HEK293 (cell line): ENCODE measurements around the gene OR5A2.
"Not testable (repeated sequence)": the region's sequence is repeated elsewhere in the genome, so short reads cannot be mapped to it uniquely, and the experiment has no call there.

Experiments used
- CTCF ChIA-PET: fragments of 350-600 bp; formaldehyde crosslinking; extraction: SDS; loops from one replicate; lab custom pipeline; 2021; ENCODE audit warnings: antibody characterized with exemption; lab: Yijun Ruan, JAX
- POLR2A ChIA-PET: fragments of 300-600 bp; formaldehyde crosslinking; extraction: SDS; loops from one replicate; lab custom pipeline; 2020; ENCODE audit warnings: antibody characterized with exemption, inconsistent platforms; lab: Yijun Ruan, JAX
- H3K27ac ChIP-seq: fragments of 200-500 bp; sonication (Bioruptor generic); 2 replicates; pipeline ENCODE4 v1.5.1; 2014; ENCODE audit warnings: low read depth, low read length, control low read depth, inconsistent platforms; ENCODE audit errors: extremely low read depth
- H3K36me3 ChIP-seq, 2 experiments: fragments of 200-500 bp in 1 of 2; sonication (Bioruptor generic) in 1 of 2; 1 replicate in 1 of 2; 2 replicates in 1 of 2; pipeline ENCODE4 v1.5.1; 2014 to 2017; ENCODE audit warnings: inconsistent platforms in 2 of 2, low read length in 2 of 2; ENCODE audit not compliant: control insufficient read depth in 2 of 2, insufficient read depth in 1 of 2
- H3K4me1 ChIP-seq: fragments of 200-500 bp; sonication (Bioruptor generic); 2 replicates; pipeline ENCODE4 v1.5.1; 2014; ENCODE audit warnings: mild to moderate bottlenecking, low read length, inconsistent platforms; ENCODE audit not compliant: control insufficient read depth, insufficient read depth
- H3K4me3 ChIP-seq: 2 replicates; pipeline ENCODE4 v1.5.1; 2011; ENCODE audit warnings: low read depth, mild to moderate bottlenecking, control low read depth, low read length, moderate library complexity
- H3K9me3 ChIP-seq: fragments of 200-500 bp; sonication (Bioruptor generic); 2 replicates; pipeline ENCODE4 v1.5.1; 2014; ENCODE audit warnings: low read depth, low read length, inconsistent platforms; ENCODE audit not compliant: control insufficient read depth, insufficient read depth
- IKZF3 ChIP-seq: fragments of 450-650 bp; IDR thresholded peaks from 2 replicates; pipeline ENCODE4 v1.5.0; 2018; ENCODE audit warnings: missing biosample characterization, mild to moderate bottlenecking, missing genetic modification characterization, moderate library complexity
- MYNN ChIP-seq: fragments of 450-650 bp; formaldehyde crosslinking; IDR thresholded peaks from 2 replicates; pipeline ENCODE4 v1.5.1; 2016; ENCODE audit warnings: missing biosample characterization, missing genetic modification characterization, borderline replicate concordance
- WT1 ChIP-seq: fragments of 450-650 bp; formaldehyde crosslinking; IDR thresholded peaks from 2 replicates; pipeline ENCODE4 v1.5.1; 2016; ENCODE audit warnings: missing biosample characterization, missing genetic modification characterization
- ZBTB7A ChIP-seq: fragments of 450-650 bp; formaldehyde crosslinking; IDR thresholded peaks from 2 replicates; pipeline ENCODE4 v1.5.1; 2016; ENCODE audit warnings: low read depth, missing biosample characterization, missing genetic modification characterization
- ZIC2 ChIP-seq: fragments of 450-650 bp; formaldehyde crosslinking; IDR thresholded peaks from 2 replicates; pipeline ENCODE4 v1.5.1; 2016; ENCODE audit warnings: missing biosample characterization, missing genetic modification characterization
- ZNF146 ChIP-seq: fragments of 450-650 bp; formaldehyde crosslinking; IDR thresholded peaks from 2 replicates; pipeline ENCODE4 v1.5.1; 2016; ENCODE audit warnings: missing biosample characterization, missing genetic modification characterization
- ZNF423 ChIP-seq: fragments of 450-650 bp; formaldehyde crosslinking; IDR thresholded peaks from 2 replicates; pipeline ENCODE4 v1.5.1; 2016; ENCODE audit warnings: missing biosample characterization, missing genetic modification characterization
- ZNF660 ChIP-seq: fragments of 450-650 bp; IDR thresholded peaks from 2 replicates; pipeline ENCODE4 v1.5.1; 2018; ENCODE audit warnings: missing biosample characterization, mild to moderate bottlenecking, missing genetic modification characterization
- TF ChIP-seq, protein P1 (sequence below): fragments of 450-650 bp; formaldehyde crosslinking; IDR thresholded peaks from 2 replicates; pipeline ENCODE4 v1.5.1; 2016; ENCODE audit warnings: missing biosample characterization, missing genetic modification characterization
- TF ChIP-seq, protein P2 (sequence below): fragments of 450-650 bp; formaldehyde crosslinking; IDR thresholded peaks from 2 replicates; pipeline ENCODE4 v1.5.1; 2016; ENCODE audit warnings: missing biosample characterization, missing genetic modification characterization, borderline replicate concordance
- TF ChIP-seq, protein P3 (sequence below): fragments of 450-650 bp; formaldehyde crosslinking; IDR thresholded peaks from 2 replicates; pipeline ENCODE4 v1.5.1; 2016; ENCODE audit warnings: missing biosample characterization, missing genetic modification characterization, low read depth
- TF ChIP-seq, protein P4 (sequence below): fragments of 450-650 bp; formaldehyde crosslinking; IDR thresholded peaks from 2 replicates; pipeline ENCODE4 v1.5.1; 2016; ENCODE audit warnings: missing biosample characterization, missing genetic modification characterization
- TF ChIP-seq, protein P5 (sequence below): fragments of 450-650 bp; formaldehyde crosslinking; IDR thresholded peaks from 2 replicates; pipeline ENCODE4 v1.5.1; 2016; ENCODE audit warnings: missing biosample characterization, missing genetic modification characterization

OR5A2 gene

DNA sequence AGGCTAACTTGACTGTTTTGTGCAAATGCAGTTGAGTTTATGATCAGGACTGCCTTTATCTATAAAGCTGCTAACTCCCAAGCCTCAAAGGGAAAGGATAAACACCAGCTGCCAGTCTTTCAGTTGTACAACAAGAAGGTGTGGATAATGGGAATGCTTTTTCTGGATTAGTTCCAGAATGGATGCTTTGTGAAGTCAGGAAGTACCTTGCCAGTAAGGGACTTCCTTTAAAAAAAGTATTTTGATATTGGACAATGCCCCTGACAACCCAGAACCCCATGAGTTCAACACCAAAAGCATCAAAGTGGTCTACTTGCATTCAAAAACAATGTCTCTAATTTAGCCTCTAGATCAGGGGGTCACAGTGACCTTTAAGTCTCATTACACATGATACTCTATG, 32.0 kb downstream of the OR5A2 start:
- ChIA-PET POLR2A (no interaction called here), CTCF (no interaction called here)
- no peak overlapping the region for H3K27ac ChIP-seq
- no peak overlapping the region for H3K4me3 ChIP-seq
- H3K36me3 ChIP-seq, result no peaks in the 10 kb centered on the region
- H3K4me1 ChIP-seq, result no peaks in the 10 kb centered on the region
- TF ChIP-seq, protein P1, sequence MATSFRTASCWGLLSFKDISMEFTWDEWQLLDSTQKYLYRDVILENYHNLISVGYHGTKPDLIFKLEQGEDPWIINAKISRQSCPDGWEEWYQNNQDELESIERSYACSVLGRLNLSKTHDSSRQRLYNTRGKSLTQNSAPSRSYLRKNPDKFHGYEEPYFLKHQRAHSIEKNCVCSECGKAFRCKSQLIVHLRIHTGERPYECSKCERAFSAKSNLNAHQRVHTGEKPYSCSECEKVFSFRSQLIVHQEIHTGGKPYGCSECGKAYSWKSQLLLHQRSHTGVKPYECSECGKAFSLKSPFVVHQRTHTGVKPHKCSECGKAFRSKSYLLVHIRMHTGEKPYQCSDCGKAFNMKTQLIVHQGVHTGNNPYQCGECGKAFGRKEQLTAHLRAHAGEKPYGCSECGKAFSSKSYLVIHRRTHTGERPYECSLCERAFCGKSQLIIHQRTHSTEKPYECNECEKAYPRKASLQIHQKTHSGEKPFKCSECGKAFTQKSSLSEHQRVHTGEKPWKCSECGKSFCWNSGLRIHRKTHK (tag by site-specific recombination), result no peak
- TF ChIP-seq, protein P2, sequence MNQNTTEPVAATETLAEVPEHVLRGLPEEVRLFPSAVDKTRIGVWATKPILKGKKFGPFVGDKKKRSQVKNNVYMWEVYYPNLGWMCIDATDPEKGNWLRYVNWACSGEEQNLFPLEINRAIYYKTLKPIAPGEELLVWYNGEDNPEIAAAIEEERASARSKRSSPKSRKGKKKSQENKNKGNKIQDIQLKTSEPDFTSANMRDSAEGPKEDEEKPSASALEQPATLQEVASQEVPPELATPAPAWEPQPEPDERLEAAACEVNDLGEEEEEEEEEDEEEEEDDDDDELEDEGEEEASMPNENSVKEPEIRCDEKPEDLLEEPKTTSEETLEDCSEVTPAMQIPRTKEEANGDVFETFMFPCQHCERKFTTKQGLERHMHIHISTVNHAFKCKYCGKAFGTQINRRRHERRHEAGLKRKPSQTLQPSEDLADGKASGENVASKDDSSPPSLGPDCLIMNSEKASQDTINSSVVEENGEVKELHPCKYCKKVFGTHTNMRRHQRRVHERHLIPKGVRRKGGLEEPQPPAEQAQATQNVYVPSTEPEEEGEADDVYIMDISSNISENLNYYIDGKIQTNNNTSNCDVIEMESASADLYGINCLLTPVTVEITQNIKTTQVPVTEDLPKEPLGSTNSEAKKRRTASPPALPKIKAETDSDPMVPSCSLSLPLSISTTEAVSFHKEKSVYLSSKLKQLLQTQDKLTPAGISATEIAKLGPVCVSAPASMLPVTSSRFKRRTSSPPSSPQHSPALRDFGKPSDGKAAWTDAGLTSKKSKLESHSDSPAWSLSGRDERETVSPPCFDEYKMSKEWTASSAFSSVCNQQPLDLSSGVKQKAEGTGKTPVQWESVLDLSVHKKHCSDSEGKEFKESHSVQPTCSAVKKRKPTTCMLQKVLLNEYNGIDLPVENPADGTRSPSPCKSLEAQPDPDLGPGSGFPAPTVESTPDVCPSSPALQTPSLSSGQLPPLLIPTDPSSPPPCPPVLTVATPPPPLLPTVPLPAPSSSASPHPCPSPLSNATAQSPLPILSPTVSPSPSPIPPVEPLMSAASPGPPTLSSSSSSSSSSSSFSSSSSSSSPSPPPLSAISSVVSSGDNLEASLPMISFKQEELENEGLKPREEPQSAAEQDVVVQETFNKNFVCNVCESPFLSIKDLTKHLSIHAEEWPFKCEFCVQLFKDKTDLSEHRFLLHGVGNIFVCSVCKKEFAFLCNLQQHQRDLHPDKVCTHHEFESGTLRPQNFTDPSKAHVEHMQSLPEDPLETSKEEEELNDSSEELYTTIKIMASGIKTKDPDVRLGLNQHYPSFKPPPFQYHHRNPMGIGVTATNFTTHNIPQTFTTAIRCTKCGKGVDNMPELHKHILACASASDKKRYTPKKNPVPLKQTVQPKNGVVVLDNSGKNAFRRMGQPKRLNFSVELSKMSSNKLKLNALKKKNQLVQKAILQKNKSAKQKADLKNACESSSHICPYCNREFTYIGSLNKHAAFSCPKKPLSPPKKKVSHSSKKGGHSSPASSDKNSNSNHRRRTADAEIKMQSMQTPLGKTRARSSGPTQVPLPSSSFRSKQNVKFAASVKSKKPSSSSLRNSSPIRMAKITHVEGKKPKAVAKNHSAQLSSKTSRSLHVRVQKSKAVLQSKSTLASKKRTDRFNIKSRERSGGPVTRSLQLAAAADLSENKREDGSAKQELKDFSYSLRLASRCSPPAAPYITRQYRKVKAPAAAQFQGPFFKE (tag by site-specific recombination), result no peak
- no peak for TF ChIP-seq ZNF146
- TF ChIP-seq, protein P3, sequence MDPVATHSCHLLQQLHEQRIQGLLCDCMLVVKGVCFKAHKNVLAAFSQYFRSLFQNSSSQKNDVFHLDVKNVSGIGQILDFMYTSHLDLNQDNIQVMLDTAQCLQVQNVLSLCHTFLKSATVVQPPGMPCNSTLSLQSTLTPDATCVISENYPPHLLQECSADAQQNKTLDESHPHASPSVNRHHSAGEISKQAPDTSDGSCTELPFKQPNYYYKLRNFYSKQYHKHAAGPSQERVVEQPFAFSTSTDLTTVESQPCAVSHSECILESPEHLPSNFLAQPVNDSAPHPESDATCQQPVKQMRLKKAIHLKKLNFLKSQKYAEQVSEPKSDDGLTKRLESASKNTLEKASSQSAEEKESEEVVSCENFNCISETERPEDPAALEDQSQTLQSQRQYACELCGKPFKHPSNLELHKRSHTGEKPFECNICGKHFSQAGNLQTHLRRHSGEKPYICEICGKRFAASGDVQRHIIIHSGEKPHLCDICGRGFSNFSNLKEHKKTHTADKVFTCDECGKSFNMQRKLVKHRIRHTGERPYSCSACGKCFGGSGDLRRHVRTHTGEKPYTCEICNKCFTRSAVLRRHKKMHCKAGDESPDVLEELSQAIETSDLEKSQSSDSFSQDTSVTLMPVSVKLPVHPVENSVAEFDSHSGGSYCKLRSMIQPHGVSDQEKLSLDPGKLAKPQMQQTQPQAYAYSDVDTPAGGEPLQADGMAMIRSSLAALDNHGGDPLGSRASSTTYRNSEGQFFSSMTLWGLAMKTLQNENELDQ (tag by site-specific recombination), result no peak
- no peak for TF ChIP-seq ZBTB7A (tag by site-specific recombination)
- TF ChIP-seq, all 188 proteins: peak for 0
- no peaks in the 10 kb centered on the region for H3K9me3 ChIP-seq

DNA sequence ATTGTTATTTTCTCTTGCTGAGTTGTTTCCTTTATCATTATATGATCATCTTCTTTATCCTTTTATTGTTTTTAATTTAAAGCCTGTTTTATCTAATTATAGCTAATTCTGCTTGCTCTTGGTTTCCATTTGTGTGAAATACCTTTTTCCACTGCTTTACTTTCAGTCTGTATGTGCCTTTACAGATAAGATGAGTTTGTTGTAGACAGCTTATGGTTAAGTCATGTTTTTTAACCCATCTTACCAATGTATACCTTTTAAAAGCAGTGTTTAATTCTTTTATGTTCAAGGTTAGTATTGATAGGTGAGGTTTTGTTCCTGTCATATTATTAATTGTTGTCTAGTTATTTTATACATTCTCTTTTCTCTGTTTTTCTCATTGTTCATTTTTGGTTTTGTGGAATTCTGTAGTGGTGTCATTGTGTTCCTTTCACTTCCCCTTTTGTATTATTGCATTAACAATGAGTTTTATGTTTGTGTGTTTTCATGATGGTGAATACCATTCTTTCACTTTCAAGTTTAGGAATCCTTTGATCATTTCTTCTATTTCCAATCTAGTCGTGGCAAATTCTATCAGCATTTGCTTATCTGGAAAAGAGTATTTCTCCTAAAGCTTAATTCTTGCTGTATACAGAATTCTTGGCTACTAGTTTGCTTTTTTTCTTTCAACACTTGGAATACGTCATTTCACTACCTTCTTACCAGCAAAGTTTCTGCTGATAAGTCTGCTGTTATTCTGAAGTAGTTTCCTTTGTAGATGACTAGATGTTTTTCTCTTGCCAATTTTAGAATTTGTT, 45.8 kb downstream of the OR5A2 start:
- Histone ChIP-seq H3K4me3 (no peak overlapping the region), H3K9me3 (no peaks in the 10 kb centered on the region), H3K36me3 (no peaks in the 10 kb centered on the region), H3K4me1 (no peaks in the 10 kb centered on the region), H3K27ac (no peak overlapping the region)
- TF ChIP-seq ZIC2 (no peak), WT1 (tag by site-specific recombination) (no peak), MYNN (tag by site-specific recombination) (no peak), IKZF3 (tag by site-specific recombination) (no peak), ZNF660 (tag by site-specific recombination) (no peak), ZNF423 (tag by site-specific recombination) (no peak)
- TF ChIP-seq, protein P4, sequence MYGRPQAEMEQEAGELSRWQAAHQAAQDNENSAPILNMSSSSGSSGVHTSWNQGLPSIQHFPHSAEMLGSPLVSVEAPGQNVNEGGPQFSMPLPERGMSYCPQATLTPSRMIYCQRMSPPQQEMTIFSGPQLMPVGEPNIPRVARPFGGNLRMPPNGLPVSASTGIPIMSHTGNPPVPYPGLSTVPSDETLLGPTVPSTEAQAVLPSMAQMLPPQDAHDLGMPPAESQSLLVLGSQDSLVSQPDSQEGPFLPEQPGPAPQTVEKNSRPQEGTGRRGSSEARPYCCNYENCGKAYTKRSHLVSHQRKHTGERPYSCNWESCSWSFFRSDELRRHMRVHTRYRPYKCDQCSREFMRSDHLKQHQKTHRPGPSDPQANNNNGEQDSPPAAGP, result no peak
- TF ChIP-seq, protein P5, sequence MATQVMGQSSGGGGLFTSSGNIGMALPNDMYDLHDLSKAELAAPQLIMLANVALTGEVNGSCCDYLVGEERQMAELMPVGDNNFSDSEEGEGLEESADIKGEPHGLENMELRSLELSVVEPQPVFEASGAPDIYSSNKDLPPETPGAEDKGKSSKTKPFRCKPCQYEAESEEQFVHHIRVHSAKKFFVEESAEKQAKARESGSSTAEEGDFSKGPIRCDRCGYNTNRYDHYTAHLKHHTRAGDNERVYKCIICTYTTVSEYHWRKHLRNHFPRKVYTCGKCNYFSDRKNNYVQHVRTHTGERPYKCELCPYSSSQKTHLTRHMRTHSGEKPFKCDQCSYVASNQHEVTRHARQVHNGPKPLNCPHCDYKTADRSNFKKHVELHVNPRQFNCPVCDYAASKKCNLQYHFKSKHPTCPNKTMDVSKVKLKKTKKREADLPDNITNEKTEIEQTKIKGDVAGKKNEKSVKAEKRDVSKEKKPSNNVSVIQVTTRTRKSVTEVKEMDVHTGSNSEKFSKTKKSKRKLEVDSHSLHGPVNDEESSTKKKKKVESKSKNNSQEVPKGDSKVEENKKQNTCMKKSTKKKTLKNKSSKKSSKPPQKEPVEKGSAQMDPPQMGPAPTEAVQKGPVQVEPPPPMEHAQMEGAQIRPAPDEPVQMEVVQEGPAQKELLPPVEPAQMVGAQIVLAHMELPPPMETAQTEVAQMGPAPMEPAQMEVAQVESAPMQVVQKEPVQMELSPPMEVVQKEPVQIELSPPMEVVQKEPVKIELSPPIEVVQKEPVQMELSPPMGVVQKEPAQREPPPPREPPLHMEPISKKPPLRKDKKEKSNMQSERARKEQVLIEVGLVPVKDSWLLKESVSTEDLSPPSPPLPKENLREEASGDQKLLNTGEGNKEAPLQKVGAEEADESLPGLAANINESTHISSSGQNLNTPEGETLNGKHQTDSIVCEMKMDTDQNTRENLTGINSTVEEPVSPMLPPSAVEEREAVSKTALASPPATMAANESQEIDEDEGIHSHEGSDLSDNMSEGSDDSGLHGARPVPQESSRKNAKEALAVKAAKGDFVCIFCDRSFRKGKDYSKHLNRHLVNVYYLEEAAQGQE (tag by site-specific recombination), result no peak
- ChIA-PET CTCF (interaction anchor here (0.6 to 0.9 kb wide), 2 partner anchors 38 to 359 kb away, joined by 3 to 5 read pairs; no protein-coding TSS in a partner anchor), POLR2A (no interaction called here)

DNA sequence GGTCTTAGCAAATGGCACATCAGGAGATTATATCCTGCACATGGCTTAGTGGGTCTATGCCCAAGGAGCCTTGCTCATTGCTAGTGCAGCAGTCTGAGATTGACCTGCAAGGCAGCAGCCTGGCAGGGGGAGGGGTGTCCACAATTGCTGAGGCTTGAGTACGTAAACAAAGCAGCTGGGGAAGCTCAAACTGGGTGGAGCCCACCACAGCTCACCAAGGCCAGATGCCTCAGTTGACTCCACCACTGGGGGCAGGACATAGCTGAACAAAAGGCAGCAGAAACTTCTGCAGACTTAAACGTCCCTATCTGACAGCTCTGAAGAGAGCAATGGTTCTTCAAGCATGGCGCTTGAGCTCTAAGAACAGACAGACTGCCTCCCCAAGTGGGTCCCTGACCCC, 53.9 kb downstream of the OR5A2 start:
- H3K4me1 ChIP-seq, H3K27ac ChIP-seq, CTCF ChIA-PET, H3K36me3 ChIP-seq, POLR2A ChIA-PET, H3K4me3 ChIP-seq, H3K9me3 ChIP-seq: not testable (repeated sequence)
